ENCODE results near the gene VAV2. TPM values are rescaled to one million over a fixed set of nuclear protein-coding genes. Genes with fewer than 3 reads are reported as not detected.

The VAV2 gene
- total and polyA plus RNA-seq, 11 donors, result 3.3 to 9.9 (median 5.3) TPM

- H3K27ac ChIP-seq, result no peak overlapping the region
- TF ChIP-seq POLR2A (IDR thresholded peaks at IDR 0.05) (no peak), CTCF (IDR thresholded peaks at IDR 0.05) (no peak)
- WGBS, 4 donors, result 91 to 100% (median 96%) methylated on average over 3 of the region's 3 CpGs
- no peak for ATAC-seq
- intact Hi-C loops (cut with DNase I), result no loop called here
- no peaks in the 10 kb centered on the region for H3K27me3 ChIP-seq
- no peak for DNase-seq
- peaks cover 5 to 34% (median 19%) of the 10 kb centered on the region in 12 donors for H3K4me1 ChIP-seq
- no peak overlapping the region for H3K4me3 ChIP-seq
- H3K36me3 ChIP-seq, result no peaks in the 10 kb centered on the region
- H3K9me3 ChIP-seq, result no peaks in the 10 kb centered on the region
Measured at GRCh38 chr9:133975511-133975910, 16.6 kb downstream of the VAV2 start.

GRCh38 chr9:133974631-133975341, 17.3 kb downstream of the VAV2 start:
- H3K27me3 ChIP-seq, result no peaks in the 10 kb centered on the region
- no peak overlapping the region for H3K4me3 ChIP-seq
- peak in 1 of 5 donors; percentile 25 for DNase-seq
- WGBS, 4 donors, result 93 to 97% (median 96%) methylated on average over 16 to 20 of the region's 20 CpGs
- H3K36me3 ChIP-seq, result no peaks in the 10 kb centered on the region
- no peak for ATAC-seq
- H3K4me1 ChIP-seq, result peaks cover 2 to 27% (median 13%) of the 10 kb centered on the region in 12 donors
- no peak for TF ChIP-seq POLR2A (IDR thresholded peaks at IDR 0.05)
- TF ChIP-seq CTCF (IDR thresholded peaks at IDR 0.05), result no peak
- intact Hi-C loops (cut with DNase I), result no loop called here
- no peak overlapping the region for H3K27ac ChIP-seq
- H3K9me3 ChIP-seq, result no peaks in the 10 kb centered on the region

- Histone ChIP-seq H3K36me3 (no peaks in the 10 kb centered on the region), H3K4me1 (peaks cover 0 to 19% (median 5%) of the 10 kb centered on the region in 12 donors), H3K4me3 (no peak overlapping the region), H3K27me3 (no peaks in the 10 kb centered on the region), H3K9me3 (no peaks in the 10 kb centered on the region), H3K27ac (no peak overlapping the region)
- 78 to 88% (median 83%) methylated on average over 6 to 22 of the region's 22 CpGs for WGBS, 4 donors
- TF ChIP-seq CTCF (IDR thresholded peaks at IDR 0.05) (no peak), POLR2A (IDR thresholded peaks at IDR 0.05) (no peak)
- peak in 2 of 5 donors; percentile 9 to 46 for DNase-seq
- intact Hi-C loops (cut with DNase I), result no loop called here
- ATAC-seq, result peak in 1 of 4 donors; percentile 4
Measured at GRCh38 chr9:133973791-133974630, 18.1 kb downstream of the VAV2 start.

- WGBS, 4 donors, result 89 to 94% (median 91%) methylated on average over 21 to 24 of the region's 24 CpGs
Measured at GRCh38 chr9:133973111-133973790, 18.9 kb downstream of the VAV2 start.

More at GRCh38 chr9:133973111-133973790, 18.9 kb downstream of the VAV2 start:
- no peak overlapping the region for H3K27ac ChIP-seq
- DNase-seq (peak in 2 of 5 donors; percentile 29 to 35), ATAC-seq (no peak)
- intact Hi-C loops (cut with DNase I), result no loop called here
- H3K36me3 ChIP-seq, result no peaks in the 10 kb centered on the region
- no peaks in the 10 kb centered on the region for H3K27me3 ChIP-seq
- H3K4me1 ChIP-seq, result peaks cover 0 to 13% (median 0%) of the 10 kb centered on the region in 12 donors
- no peaks in the 10 kb centered on the region for H3K9me3 ChIP-seq
- no peak for TF ChIP-seq POLR2A (IDR thresholded peaks at IDR 0.05)
- no peak for TF ChIP-seq CTCF (IDR thresholded peaks at IDR 0.05)
- H3K4me3 ChIP-seq, result no peak overlapping the region

Data from heart left ventricle (tissue), 16 donors.